DND-41 (cell line): ENCODE results near the gene ANKRD6.
"Not testable (repeated sequence)": the region's sequence is repeated elsewhere in the genome, so short reads cannot be mapped to it uniquely, and the experiment has no call there.

Experiments
- ATAC-seq: fragments of 200-7000 bp; cut with Tn5 transposase; 3 replicates; pipeline ENCODE4 v1.9.1; 2021; ENCODE audit warnings: low read depth; ENCODE audit not compliant: insufficient read depth
- DNase-seq: peaks from one replicate; pipeline ENCODE4 v3.0.0-alpha.2; 2020
- H2AFZ ChIP-seq: 2 replicates; pipeline ENCODE4 v1.6.0; 2012; ENCODE audit warnings: low read depth, low read length
- H3K27ac ChIP-seq: 2 replicates; pipeline ENCODE4 v1.5.1; 2012; ENCODE audit warnings: low read length, inconsistent platforms
- H3K27me3 ChIP-seq: fragments of 200-600 bp; sonication (generic); 2 replicates; pipeline ENCODE4 v1.6.0; 2012; ENCODE audit warnings: low read length, mild to moderate bottlenecking, inconsistent platforms; ENCODE audit not compliant: insufficient read depth, poor library complexity
- H3K36me3 ChIP-seq: 2 replicates; pipeline ENCODE4 v1.5.1; 2012; ENCODE audit warnings: low read length, inconsistent platforms; ENCODE audit not compliant: insufficient read depth
- H3K4me1 ChIP-seq: 2 replicates; pipeline ENCODE4 v1.5.1; 2012; ENCODE audit warnings: mild to moderate bottlenecking, low read length; ENCODE audit not compliant: insufficient read depth
- H3K4me2 ChIP-seq: 2 replicates; pipeline ENCODE4 v1.6.0; 2012; ENCODE audit warnings: mild to moderate bottlenecking, moderate library complexity, low read length, inconsistent platforms; ENCODE audit not compliant: insufficient read depth
- H3K4me3 ChIP-seq, 2 experiments: fragments of 200-600 bp in 1 of 2; shearing (Covaris generic) in 1 of 2; 2 replicates each; pipeline ENCODE4 v1.5.1; 2012 to 2016; ENCODE audit warnings: inconsistent platforms in 2 of 2, low read length in 2 of 2, mild to moderate bottlenecking in 2 of 2, low read depth in 1 of 2, moderate library complexity in 1 of 2
- H3K79me2 ChIP-seq: 2 replicates; pipeline ENCODE4 v1.6.0; 2012; ENCODE audit warnings: low read length, inconsistent platforms; ENCODE audit not compliant: insufficient read depth
- H3K9ac ChIP-seq: 2 replicates; pipeline ENCODE4 v1.6.0; 2012; ENCODE audit warnings: low read depth, mild to moderate bottlenecking, inconsistent platforms, low read length, moderate library complexity
- H3K9me3 ChIP-seq: 2 replicates; pipeline ENCODE4 v1.5.1; 2012; ENCODE audit warnings: low read length, moderate library complexity, mild to moderate bottlenecking, inconsistent platforms; ENCODE audit not compliant: insufficient read depth, severe bottlenecking
- H4K20me1 ChIP-seq: 2 replicates; pipeline ENCODE4 v1.6.0; 2012; ENCODE audit warnings: low read length; ENCODE audit not compliant: insufficient read depth
- EZH2 ChIP-seq: IDR thresholded peaks from 3 replicates; pipeline ENCODE4 v1.6.1; 2012; ENCODE audit warnings: borderline replicate concordance, low read depth, mild to moderate bottlenecking, moderate library complexity, low read length, inconsistent platforms; ENCODE audit not compliant: severe bottlenecking
- TF ChIP-seq, protein P1 (sequence below): IDR thresholded peaks from 2 replicates; pipeline ENCODE4 v1.5.1; 2012; ENCODE audit warnings: borderline replicate concordance, low read length, moderate library complexity, mild to moderate bottlenecking; ENCODE audit not compliant: poor library complexity, severe bottlenecking; ENCODE audit errors: extremely low read depth

Gene ANKRD6

DNA sequence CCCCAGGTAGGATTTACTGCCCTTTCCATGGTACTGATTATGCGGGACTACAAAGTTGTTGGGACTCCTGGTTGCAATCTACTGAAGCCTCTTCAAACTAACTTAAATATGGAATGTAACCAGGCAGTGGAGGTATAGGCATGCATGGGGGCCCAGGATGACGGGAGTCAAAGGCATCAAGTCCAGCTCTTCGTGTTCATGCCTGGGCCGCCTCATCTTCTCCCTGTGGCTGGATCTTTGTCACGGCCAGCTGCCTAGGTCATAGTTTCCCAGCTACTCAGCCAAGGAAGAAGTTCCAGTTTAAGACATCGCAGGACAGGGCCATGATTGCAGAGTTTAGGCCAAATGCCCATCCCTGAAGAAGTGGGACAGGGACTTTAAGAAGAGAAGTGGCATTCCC, 185.1 kb downstream of the ANKRD6 start:
- H3K4me3 ChIP-seq = no peak overlapping the region
- H2AFZ ChIP-seq = no peak overlapping the region
- no peaks in the 10 kb centered on the region for H3K79me2 ChIP-seq
- ATAC-seq (no peak), DNase-seq (no peak)
- no peaks in the 10 kb centered on the region for H3K9me3 ChIP-seq
- no peak overlapping the region for H3K9ac ChIP-seq
- TF ChIP-seq EZH2 = no peak
- TF ChIP-seq, protein P1, sequence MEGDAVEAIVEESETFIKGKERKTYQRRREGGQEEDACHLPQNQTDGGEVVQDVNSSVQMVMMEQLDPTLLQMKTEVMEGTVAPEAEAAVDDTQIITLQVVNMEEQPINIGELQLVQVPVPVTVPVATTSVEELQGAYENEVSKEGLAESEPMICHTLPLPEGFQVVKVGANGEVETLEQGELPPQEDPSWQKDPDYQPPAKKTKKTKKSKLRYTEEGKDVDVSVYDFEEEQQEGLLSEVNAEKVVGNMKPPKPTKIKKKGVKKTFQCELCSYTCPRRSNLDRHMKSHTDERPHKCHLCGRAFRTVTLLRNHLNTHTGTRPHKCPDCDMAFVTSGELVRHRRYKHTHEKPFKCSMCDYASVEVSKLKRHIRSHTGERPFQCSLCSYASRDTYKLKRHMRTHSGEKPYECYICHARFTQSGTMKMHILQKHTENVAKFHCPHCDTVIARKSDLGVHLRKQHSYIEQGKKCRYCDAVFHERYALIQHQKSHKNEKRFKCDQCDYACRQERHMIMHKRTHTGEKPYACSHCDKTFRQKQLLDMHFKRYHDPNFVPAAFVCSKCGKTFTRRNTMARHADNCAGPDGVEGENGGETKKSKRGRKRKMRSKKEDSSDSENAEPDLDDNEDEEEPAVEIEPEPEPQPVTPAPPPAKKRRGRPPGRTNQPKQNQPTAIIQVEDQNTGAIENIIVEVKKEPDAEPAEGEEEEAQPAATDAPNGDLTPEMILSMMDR = no peak
- no peaks in the 10 kb centered on the region for H3K4me1 ChIP-seq
- no peak overlapping the region for H3K4me2 ChIP-seq
- H3K27me3 ChIP-seq = no peaks in the 10 kb centered on the region
- no peaks in the 10 kb centered on the region for H4K20me1 ChIP-seq
- H3K27ac ChIP-seq = no peak overlapping the region
- H3K36me3 ChIP-seq = no peaks in the 10 kb centered on the region

DNA sequence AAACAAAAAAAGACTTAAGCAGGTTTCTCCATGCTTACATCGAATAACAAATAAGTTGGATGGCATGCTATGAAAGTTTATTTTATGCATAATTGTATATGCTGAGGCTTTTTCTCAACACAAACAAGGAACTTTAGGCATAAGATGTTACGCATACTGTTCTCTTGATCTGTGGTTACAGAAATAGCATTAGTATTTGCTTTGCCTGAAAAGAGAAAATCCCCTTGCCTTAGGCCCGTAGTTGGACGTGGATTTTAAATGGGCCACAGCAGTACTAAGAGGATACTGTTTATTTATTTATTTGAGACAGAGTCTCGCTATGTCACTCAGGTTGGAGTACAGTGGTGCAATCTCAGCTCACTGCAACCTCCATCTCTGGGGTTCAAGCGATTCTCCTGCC, 186.6 kb downstream of the ANKRD6 start:
- no peak overlapping the region for H3K27ac ChIP-seq
- no peaks in the 10 kb centered on the region for H3K27me3 ChIP-seq
- no peak for ATAC-seq
- no peak for DNase-seq
- no peak overlapping the region for H3K9ac ChIP-seq
- no peak overlapping the region for H3K4me2 ChIP-seq
- no peaks in the 10 kb centered on the region for H3K79me2 ChIP-seq
- H2AFZ ChIP-seq = no peak overlapping the region
- TF ChIP-seq, protein P1 = no peak
- TF ChIP-seq EZH2 = no peak
- no peaks in the 10 kb centered on the region for H3K4me1 ChIP-seq
- H3K9me3 ChIP-seq = no peaks in the 10 kb centered on the region
- no peaks in the 10 kb centered on the region for H4K20me1 ChIP-seq
- H3K36me3 ChIP-seq = no peaks in the 10 kb centered on the region
- no peak overlapping the region for H3K4me3 ChIP-seq

DNA sequence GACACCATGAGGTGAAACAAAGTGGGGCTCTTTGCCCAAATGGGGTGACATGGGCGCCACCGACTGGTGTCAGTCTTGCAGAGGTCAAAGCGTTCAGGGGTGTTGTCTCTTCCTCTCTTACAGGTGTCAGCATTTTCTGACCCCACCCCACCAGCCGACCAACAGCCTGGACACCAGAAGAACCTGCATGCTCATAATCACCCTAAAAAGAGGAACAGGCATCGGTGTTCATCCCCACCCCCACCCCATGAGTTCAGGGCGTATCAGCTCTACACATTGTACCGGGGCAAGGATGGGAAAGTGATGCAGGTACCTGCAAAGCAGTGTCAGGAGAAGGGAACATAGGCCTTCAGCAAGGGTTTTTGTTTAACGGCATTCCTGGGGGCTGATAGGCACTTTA, 190.8 kb downstream of the ANKRD6 start:
- Histone ChIP-seq H3K79me2 (no peaks in the 10 kb centered on the region), H2AFZ (no peak overlapping the region), H3K27ac (no peak overlapping the region), H4K20me1 (no peaks in the 10 kb centered on the region), H3K36me3 (no peaks in the 10 kb centered on the region), H3K27me3 (no peaks in the 10 kb centered on the region), H3K9me3 (no peaks in the 10 kb centered on the region), H3K9ac (no peak overlapping the region), H3K4me2 (no peak overlapping the region), H3K4me3 (no peak overlapping the region), H3K4me1 (no peaks in the 10 kb centered on the region)
- TF ChIP-seq EZH2 = no peak
- TF ChIP-seq, protein P1 = no peak
- ATAC-seq (no peak), DNase-seq (no peak)

DNA sequence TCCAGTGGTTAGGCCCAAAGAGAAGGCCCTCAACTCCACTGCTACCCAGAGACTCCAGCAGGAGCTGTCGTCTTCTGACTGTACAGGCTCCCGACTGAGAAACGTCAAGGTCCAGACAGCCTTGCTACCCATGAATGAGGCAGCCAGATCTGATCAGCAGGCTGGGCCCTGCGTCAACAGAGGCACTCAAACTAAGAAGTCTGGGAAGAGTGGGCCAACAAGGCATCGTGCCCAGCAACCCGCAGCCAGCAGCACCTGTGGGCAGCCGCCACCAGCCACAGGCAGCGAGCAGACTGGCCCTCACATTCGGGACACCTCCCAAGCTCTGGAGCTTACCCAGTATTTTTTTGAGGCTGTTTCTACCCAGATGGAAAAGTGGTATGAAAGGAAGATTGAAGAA, 197.5 kb downstream of the ANKRD6 start:
- ATAC-seq = no peak

DNA sequence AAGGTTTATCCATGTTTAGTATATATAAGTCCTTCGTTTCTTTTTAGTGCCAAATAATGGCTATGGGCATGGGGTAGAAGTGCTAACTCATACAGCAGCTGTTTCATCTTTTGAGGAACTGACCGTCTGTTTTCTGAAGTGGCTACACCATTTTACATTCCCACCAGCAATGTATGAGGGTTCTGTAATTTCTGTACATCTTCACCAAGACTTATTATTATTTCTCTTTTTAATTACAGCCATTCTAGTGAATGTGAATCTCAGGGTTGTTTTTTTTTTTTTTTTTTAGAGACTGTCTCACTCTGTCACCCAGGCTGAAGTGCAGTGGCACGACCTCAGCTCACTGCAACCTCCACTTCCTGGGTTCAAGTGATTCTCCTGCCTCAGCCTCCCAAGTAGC, 203.5 kb downstream of the ANKRD6 start:
- not testable (repeated sequence) for H3K9me3 ChIP-seq, H3K4me3 ChIP-seq, H3K27me3 ChIP-seq, DNase-seq, H4K20me1 ChIP-seq, H2AFZ ChIP-seq, H3K9ac ChIP-seq, ATAC-seq, H3K27ac ChIP-seq, H3K4me2 ChIP-seq
- H3K36me3 ChIP-seq = peaks cover 28% of the 10 kb centered on the region
- peaks cover 25% of the 10 kb centered on the region for H3K4me1 ChIP-seq
- peaks cover 21% of the 10 kb centered on the region for H3K79me2 ChIP-seq

More for the DNA sequence above, 197.5 kb downstream of the ANKRD6 start:
- Histone ChIP-seq H3K4me1 (no peaks in the 10 kb centered on the region), H3K9ac (no peak overlapping the region), H3K4me2 (no peak overlapping the region), H3K36me3 (peaks cover 7% of the 10 kb centered on the region; the same call in 1 of the 2 replicates), H2AFZ (no peak overlapping the region), H3K27me3 (no peaks in the 10 kb centered on the region), H3K9me3 (no peaks in the 10 kb centered on the region), H3K79me2 (no peaks in the 10 kb centered on the region), H4K20me1 (no peaks in the 10 kb centered on the region), H3K27ac (no peak overlapping the region), H3K4me3 (no peak overlapping the region)
- no peak for TF ChIP-seq EZH2
- TF ChIP-seq, protein P1 = no peak
- no peak for DNase-seq
